Activated T-cell treated with anti-CD3 and anti-CD28 coated beads for 1 hour (primary cell): Measurements from ENCODE around the gene SLC6A18.
A peak's percentile ranks its signal among the peaks of the same experiment; 100 is the strongest.
"Not testable (repeated sequence)": the region's sequence is repeated elsewhere in the genome, so short reads cannot be mapped to it uniquely, and the experiment has no call there.

Experiments used
- DNase-seq: peaks from one replicate; pipeline ENCODE4 v3.0.0-alpha.2; 2020; ENCODE audit warnings: low read depth

SLC6A18 gene

GRCh38 chr5:1254196-1254595 lies 29.0 kb downstream of the SLC6A18 start:
- DNase-seq: no peak

GRCh38 chr5:1255081-1255561 lies 29.9 kb downstream of the SLC6A18 start:
- peak; percentile 42 for DNase-seq

GRCh38 chr5:1256776-1257175 lies 31.6 kb downstream of the SLC6A18 start:
- no peak for DNase-seq

- no peak for DNase-seq
Measured at GRCh38 chr5:1257363-1257762, 32.2 kb downstream of the SLC6A18 start.

- no peak for DNase-seq
Measured at GRCh38 chr5:1257841-1258240, 32.7 kb downstream of the SLC6A18 start.

GRCh38 chr5:1259806-1260480 lies 34.8 kb downstream of the SLC6A18 start:
- no peak for DNase-seq

GRCh38 chr5:1261643-1262042 lies 36.5 kb downstream of the SLC6A18 start:
- DNase-seq: no peak

- DNase-seq: no peak
Measured at GRCh38 chr5:1262381-1262780, 37.2 kb downstream of the SLC6A18 start.

- no peak for DNase-seq
Measured at GRCh38 chr5:1264211-1264610, 39.0 kb downstream of the SLC6A18 start.

- no peak for DNase-seq
Measured at GRCh38 chr5:1265026-1265425, 39.8 kb downstream of the SLC6A18 start.

GRCh38 chr5:1265461-1266455 lies 40.6 kb downstream of the SLC6A18 start:
- no peak for DNase-seq

GRCh38 chr5:1266791-1267190 lies 41.6 kb downstream of the SLC6A18 start:
- no peak for DNase-seq

GRCh38 chr5:1267464-1267863 lies 42.3 kb downstream of the SLC6A18 start:
- not testable (repeated sequence) for DNase-seq

GRCh38 chr5:1268056-1268455 lies 42.9 kb downstream of the SLC6A18 start:
- no peak for DNase-seq

GRCh38 chr5:1268666-1269065 lies 43.5 kb downstream of the SLC6A18 start:
- peak; percentile 21 for DNase-seq

GRCh38 chr5:1270426-1270825 lies 45.2 kb downstream of the SLC6A18 start:
- no peak for DNase-seq

GRCh38 chr5:1270933-1271914 lies 46.0 kb downstream of the SLC6A18 start:
- DNase-seq: no peak

GRCh38 chr5:1272201-1272600 lies 47.0 kb downstream of the SLC6A18 start:
- DNase-seq: no peak

GRCh38 chr5:1273745-1274144 lies 48.6 kb downstream of the SLC6A18 start:
- DNase-seq: no peak

GRCh38 chr5:1274471-1274870 lies 49.3 kb downstream of the SLC6A18 start:
- no peak for DNase-seq
